K562 (cell line): ENCODE data around the gene COPE. TPM values are rescaled to one million over a fixed set of nuclear protein-coding genes. Genes with fewer than 3 reads are reported as not detected.

Experiments
- ATAC-seq: fragments of 200-7000 bp; cut with Tn5 transposase; 3 replicates; pipeline ENCODE4 v1.9.1; 2020; ENCODE audit warnings: moderate library complexity
- BruUV-seq: library from RNA; stranded (reverse); fragments of 400-500 nt; replicated peaks from 2 replicates; lab custom pipeline; 2021; lab: Mats Ljungman, UMichigan
- CTCF ChIA-PET: fragments of 300-600 bp; formaldehyde crosslinking; extraction: SDS; loops from one replicate; lab custom pipeline; 2021; ENCODE audit warnings: low intra/inter-chr PET ratio; lab: Yijun Ruan, JAX
- POLR2A ChIA-PET: fragments of 300-600, 350-650 bp; sonication (Branson Sonifier 250); formaldehyde crosslinking; extraction: SDS; loops from one replicate; lab custom pipeline; 2021; ENCODE audit warnings: antibody characterized with exemption, inconsistent platforms; lab: Yijun Ruan, JAX
- DNase-seq, 4 experiments: peaks; one replicate each; pipeline versions ENCODE4 v3.0.0 to v3.0.0-alpha.2; 2011 to 2018; ENCODE audit warnings: low spot score in 3 of 4, mixed read lengths in 3 of 4; ENCODE audit errors: extremely low read depth in 1 of 4
- FAIRE-seq: peaks from 2 replicates; lab custom pipeline; 2011; peaks lifted over from hg19 to GRCh38; lab: Jason Lieb, UNC
- H2AFZ ChIP-seq: 2 replicates; pipeline ENCODE4 v1.6.0; 2011; ENCODE audit warnings: low read depth, low read length, control low read depth, inconsistent platforms
- H3K27ac ChIP-seq: fragments of 200-600 bp; 3 replicates; pipeline ENCODE4 v1.8.0; 2011; ENCODE audit warnings: low read depth, mild to moderate bottlenecking, control low read depth, inconsistent platforms, low read length, moderate library complexity, mixed read lengths; ENCODE audit errors: extremely low read depth
- H3K27me3 ChIP-seq, 2 experiments: fragments of 300-600 bp in 1 of 2; 2 replicates in 1 of 2; 3 replicates in 1 of 2; pipeline versions ENCODE4 v1.6.0 to v1.8.0; 2011; ENCODE audit warnings: inconsistent platforms in 2 of 2, low read length in 2 of 2, mild to moderate bottlenecking in 1 of 2, mixed read lengths in 1 of 2, moderate library complexity in 1 of 2; ENCODE audit not compliant: control insufficient read depth in 2 of 2, insufficient read depth in 2 of 2
- H3K36me3 ChIP-seq: fragments of 300-600 bp; 3 replicates; pipeline ENCODE4 v1.8.0; 2011; ENCODE audit warnings: mild to moderate bottlenecking, low read length, inconsistent platforms; ENCODE audit not compliant: control insufficient read depth, insufficient read depth
- H3K4me1 ChIP-seq, 2 experiments: fragments of 200-600 bp in 1 of 2; replicated peaks in 1 of 2; 2 replicates in 1 of 2; 3 replicates in 1 of 2; pipeline versions ENCODE4 v1.5.1 to v1.8.0; 2011; ENCODE audit warnings: inconsistent platforms in 2 of 2, low read length in 2 of 2, mild to moderate bottlenecking in 1 of 2, mixed read lengths in 1 of 2, moderate library complexity in 1 of 2; ENCODE audit not compliant: control insufficient read depth in 2 of 2, insufficient read depth in 2 of 2
- H3K4me2 ChIP-seq: 2 replicates; pipeline ENCODE4 v1.6.1; 2011; ENCODE audit warnings: low read length, control low read depth, inconsistent platforms, mixed read lengths; ENCODE audit not compliant: insufficient read depth
- H3K4me3 ChIP-seq: fragments of 200-600 bp; sonication (generic), shearing (Covaris generic); 2 replicates; pipeline ENCODE4 v1.5.1; 2016; ENCODE audit warnings: control low read depth, inconsistent platforms
- H3K79me2 ChIP-seq: fragments of 200-600 bp; 3 replicates; pipeline ENCODE4 v1.8.0; 2011; ENCODE audit warnings: low read length, inconsistent platforms; ENCODE audit not compliant: control insufficient read depth, insufficient read depth
- H3K9ac ChIP-seq, 2 experiments: 2 replicates each; pipeline versions ENCODE4 v1.6.0 to v1.6.1; 2011; ENCODE audit warnings: low read depth in 2 of 2, low read length in 2 of 2, control low read depth in 1 of 2, inconsistent platforms in 1 of 2, mild to moderate bottlenecking in 1 of 2, mixed read lengths in 1 of 2; ENCODE audit not compliant: insufficient read depth in 1 of 2
- H3K9me1 ChIP-seq: one replicate; pipeline ENCODE4 v1.6.0; 2011; ENCODE audit warnings: inconsistent platforms, mild to moderate bottlenecking, low read length, moderate library complexity; ENCODE audit not compliant: control insufficient read depth, insufficient read depth
- H3K9me3 ChIP-seq: replicated peaks from 2 replicates; pipeline ENCODE4 v1.5.1; 2011; ENCODE audit warnings: low read depth, low read length, inconsistent platforms; ENCODE audit not compliant: control insufficient read depth, insufficient read depth
- H4K20me1 ChIP-seq: replicated peaks from 2 replicates; pipeline ENCODE4 v1.6.1; 2011; ENCODE audit warnings: low read length, inconsistent platforms, mixed read lengths; ENCODE audit not compliant: control insufficient read depth, insufficient read depth
- CCAR2 ChIP-seq: fragments of 200-400 bp; formaldehyde crosslinking; IDR thresholded peaks from 2 replicates; pipeline ENCODE4 v1.6.1; 2017; ENCODE audit warnings: mild to moderate bottlenecking, low read depth, low read length
- CHD2 ChIP-seq: IDR thresholded peaks from 2 replicates; pipeline ENCODE4 v1.6.1; 2011; ENCODE audit warnings: low read depth, low read length
- HNRNPL ChIP-seq: fragments of 200-400 bp; formaldehyde crosslinking; IDR thresholded peaks from 2 replicates; pipeline ENCODE4 v1.6.1; 2017; ENCODE audit warnings: low read depth, mild to moderate bottlenecking, low read length
- SPI1 ChIP-seq: IDR thresholded peaks from 2 replicates; pipeline ENCODE4 v1.6.1; 2011; ENCODE audit warnings: low read depth, low read length, control low read depth, borderline replicate concordance
- TCF7 ChIP-seq: sonication (generic); IDR thresholded peaks from 2 replicates; pipeline ENCODE4 v1.6.1; 2016; ENCODE audit warnings: antibody characterized with exemption, borderline replicate concordance
- ZFX ChIP-seq: sonication (generic); formaldehyde crosslinking; IDR thresholded peaks from 2 replicates; pipeline ENCODE4 v1.8.0; 2022; ENCODE audit warnings: mild to moderate bottlenecking, missing genetic modification reagents, moderate library complexity
- ZNF24 ChIP-seq: fragments of 450-650 bp; IDR thresholded peaks from 2 replicates; pipeline ENCODE4 v1.6.1; 2016
- ZNF263 ChIP-seq: sonication (generic); formaldehyde crosslinking; IDR thresholded peaks from 2 replicates; pipeline ENCODE4 v1.8.0; 2022; ENCODE audit warnings: mild to moderate bottlenecking, missing genetic modification reagents, borderline replicate concordance
- ZNF324 ChIP-seq: fragments of 250-450 bp; sonication (Bioruptor Pico); IDR thresholded peaks from 2 replicates; pipeline ENCODE4 v1.4.0; 2020; ENCODE audit warnings: mild to moderate bottlenecking
- ZNF695 ChIP-seq: fragments of 450-650 bp; formaldehyde crosslinking; IDR thresholded peaks from 2 replicates; pipeline ENCODE4 v1.4.0; 2020; ENCODE audit warnings: mild to moderate bottlenecking, moderate library complexity
- WGBS: fragments of 100-300 bp; shearing (Covaris generic); methylation state at CpG from one replicate; pipeline ENCODE4 v1.1.6; 2016; ENCODE audit warnings: low coverage, mixed read lengths; ENCODE audit not compliant: insufficient coverage; ENCODE audit errors: missing lambda C conversion rate; 5-methylcytosine and 5-hydroxymethylcytosine counted together
- in situ Hi-C: fragments of 300-500 bp; cut with MboI; formaldehyde crosslinking; loops from 4 replicates; pipeline ENCODE4 v1.15.0; 2018; ENCODE audit warnings: inconsistent platforms, mixed read lengths
- intact Hi-C: fragments of 100-400 bp; cut with micrococcal nuclease; formaldehyde crosslinking; loops from 2 replicates; pipeline ENCODE4 v1.14.2; 2022
- polyA plus RNA-seq, 8 experiments: library from polyadenylated mRNA; depleted of rRNA in 4 of 8; stranded (reverse) in 5 of 8; unstranded in 3 of 8; fragments of >200 nt; fragmentation: Nextera tagmentation in 2 of 8; fragmentation: Illumina TruSeq in 1 of 8; extraction: Ambion mirVana in 2 of 8; extraction: Trizol in 1 of 8; gene quantifications; 2 replicates each; pipeline versions ENCODE4 v1.2.1 to v1.2.3, GENCODE V29; 2011 to 2014; ENCODE audit warnings: inconsistent platforms in 1 of 8, missing spikeins in 1 of 8
- total RNA-seq, 7 experiments: library from RNA; depleted of rRNA in 6 of 7; stranded (reverse); fragments of >200 nt in 6 of 7; fragmentation: Illumina TruSeq in 2 of 7; extraction: Trizol in 2 of 7; gene quantifications; 2 replicates each; pipeline versions ENCODE4 v1.2.1 to v1.2.3, GENCODE V29; 2011 to 2021; ENCODE audit warnings: low replicate concordance in 1 of 7
- TF ChIP-seq, protein P1 (sequence below): fragments of 450-650 bp; IDR thresholded peaks from 2 replicates; pipeline ENCODE4 v1.6.1; 2018; ENCODE audit not compliant: partially characterized antibody

The COPE gene
- total and polyA plus RNA-seq, 9 of the 15 experiments (the other 6 are each of a cell fraction or from before 2014, with no cell fraction given): 5.8 to 273 (median 147) TPM

GRCh38 chr19:18966307-18966706 is 47.1 kb upstream of the COPE start:
- Histone ChIP-seq H3K4me1 (peaks cover 0 to 7% of the 10 kb centered on the region in 2 experiments; a peak in 3 of 5 replicates), H3K9me3 (no peaks in the 10 kb centered on the region), H3K4me2 (no peak overlapping the region), H4K20me1 (no peaks in the 10 kb centered on the region), H3K4me3 (no peak overlapping the region), H3K27me3 (peaks cover 0 to 9% of the 10 kb centered on the region in 2 experiments; a peak in 2 of 5 replicates), H2AFZ (peak overlapping the region; percentile 87), H3K36me3 (no peaks in the 10 kb centered on the region), H3K9ac (no peak overlapping the region), H3K27ac (no peak overlapping the region), H3K79me2 (no peaks in the 10 kb centered on the region), H3K9me1 (no peaks in the 10 kb centered on the region)
- FAIRE-seq (no peak), DNase-seq (no peak), ATAC-seq (peak; percentile 48; the same call in 2 of the 3 replicates)
- intact Hi-C loops (no loop called here), in situ Hi-C loops (no loop called here)
- no TSS peak for BruUV-seq
- TF ChIP-seq ZNF24: no peak
- no peak for TF ChIP-seq TCF7
- TF ChIP-seq SPI1: peak; percentile 53; the same call in 1 of the 2 replicates
- TF ChIP-seq CHD2: no peak
- TF ChIP-seq ZNF263 (CRISPR knock-in tag): no peak
- TF ChIP-seq HNRNPL: no peak
- TF ChIP-seq ZFX (CRISPR knock-in tag): peak; percentile 33; the same call in 1 of the 2 replicates
- TF ChIP-seq CCAR2: no peak
- TF ChIP-seq, protein P1, sequence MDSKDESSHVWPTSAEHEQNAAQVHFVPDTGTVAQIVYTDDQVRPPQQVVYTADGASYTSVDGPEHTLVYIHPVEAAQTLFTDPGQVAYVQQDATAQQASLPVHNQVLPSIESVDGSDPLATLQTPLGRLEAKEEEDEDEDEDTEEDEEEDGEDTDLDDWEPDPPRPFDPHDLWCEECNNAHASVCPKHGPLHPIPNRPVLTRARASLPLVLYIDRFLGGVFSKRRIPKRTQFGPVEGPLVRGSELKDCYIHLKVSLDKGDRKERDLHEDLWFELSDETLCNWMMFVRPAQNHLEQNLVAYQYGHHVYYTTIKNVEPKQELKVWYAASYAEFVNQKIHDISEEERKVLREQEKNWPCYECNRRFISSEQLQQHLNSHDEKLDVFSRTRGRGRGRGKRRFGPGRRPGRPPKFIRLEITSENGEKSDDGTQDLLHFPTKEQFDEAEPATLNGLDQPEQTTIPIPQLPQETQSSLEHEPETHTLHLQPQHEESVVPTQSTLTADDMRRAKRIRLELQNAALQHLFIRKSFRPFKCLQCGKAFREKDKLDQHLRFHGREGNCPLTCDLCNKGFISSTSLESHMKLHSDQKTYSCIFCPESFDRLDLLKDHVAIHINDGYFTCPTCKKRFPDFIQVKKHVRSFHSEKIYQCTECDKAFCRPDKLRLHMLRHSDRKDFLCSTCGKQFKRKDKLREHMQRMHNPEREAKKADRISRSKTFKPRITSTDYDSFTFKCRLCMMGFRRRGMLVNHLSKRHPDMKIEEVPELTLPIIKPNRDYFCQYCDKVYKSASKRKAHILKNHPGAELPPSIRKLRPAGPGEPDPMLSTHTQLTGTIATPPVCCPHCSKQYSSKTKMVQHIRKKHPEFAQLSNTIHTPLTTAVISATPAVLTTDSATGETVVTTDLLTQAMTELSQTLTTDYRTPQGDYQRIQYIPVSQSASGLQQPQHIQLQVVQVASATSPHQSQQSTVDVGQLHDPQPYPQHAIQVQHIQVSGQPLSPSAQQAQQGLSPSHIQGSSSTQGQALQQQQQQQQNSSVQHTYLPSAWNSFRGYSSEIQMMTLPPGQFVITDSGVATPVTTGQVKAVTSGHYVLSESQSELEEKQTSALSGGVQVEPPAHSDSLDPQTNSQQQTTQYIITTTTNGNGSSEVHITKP: peak; percentile 9
- TF ChIP-seq ZNF324 (CRISPR knock-in tag): no peak
- no peak for TF ChIP-seq ZNF695
- ChIA-PET POLR2A (interaction anchor here (0.6 kb wide), 1 partner anchor 1401 kb away, joined by 3 read pairs; no protein-coding TSS in a partner anchor), CTCF (no interaction called here)
- 6% methylated on average over 4 of the region's 4 CpGs for WGBS
